HepG2 (cell line): Measurements from ENCODE around the gene PNP. TPM values are rescaled to one million over a fixed set of nuclear protein-coding genes. Genes with fewer than 3 reads are reported as not detected.
A peak's percentile ranks its signal among the peaks of the same experiment; 100 is the strongest.

Experiments used
- BORCS8-MEF2B ChIP-seq: sonication (generic); formaldehyde crosslinking; IDR thresholded peaks from 2 replicates; pipeline ENCODE4 v1.8.0; 2022; ENCODE audit warnings: mild to moderate bottlenecking, missing genetic modification reagents
- CREB1 ChIP-seq, 2 experiments: fragments of 450-650 bp in 1 of 2; IDR thresholded peaks; 2 replicates each; pipeline ENCODE4 v1.6.1; 2016 to 2017; ENCODE audit warnings: control low read depth in 1 of 2, mild to moderate bottlenecking in 1 of 2, missing compliant biosample characterization in 1 of 2, missing genetic modification characterization in 1 of 2
- HDAC2 ChIP-seq: sonication (generic); formaldehyde crosslinking; IDR thresholded peaks from 2 replicates; pipeline ENCODE4 v1.4.0; 2020; ENCODE audit warnings: missing genetic modification reagents
- HNRNPLL ChIP-seq: fragments of 200-400 bp; formaldehyde crosslinking; IDR thresholded peaks from 2 replicates; pipeline ENCODE4 v1.6.1; 2017; ENCODE audit warnings: mild to moderate bottlenecking, low read depth, low read length; ENCODE audit not compliant: poor library complexity, severe bottlenecking
- JUND ChIP-seq: sonication (generic); formaldehyde crosslinking; IDR thresholded peaks from 2 replicates; pipeline ENCODE4 v1.8.0; 2022; ENCODE audit warnings: mild to moderate bottlenecking, missing genetic modification reagents
- KLF11 ChIP-seq: IDR thresholded peaks from 2 replicates; pipeline ENCODE4 v1.6.1; 2016; ENCODE audit warnings: missing compliant biosample characterization
- RBM22 ChIP-seq: fragments of 200-400 bp; formaldehyde crosslinking; optimal IDR thresholded peaks from 2 replicates; pipeline ENCODE3; 2017; ENCODE audit warnings: mild to moderate bottlenecking, low read length, moderate library complexity
- ZBTB7B ChIP-seq: sonication (generic); formaldehyde crosslinking; IDR thresholded peaks from 2 replicates; pipeline ENCODE4 v1.4.0; 2020; ENCODE audit warnings: missing genetic modification reagents
- ZBTB8A ChIP-seq: sonication (generic); formaldehyde crosslinking; IDR thresholded peaks from 2 replicates; pipeline ENCODE4 v1.4.0; 2020; ENCODE audit warnings: mild to moderate bottlenecking, low read depth, missing genetic modification reagents, borderline replicate concordance
- ZFYVE20 ChIP-seq: sonication (generic); formaldehyde crosslinking; IDR thresholded peaks from 2 replicates; pipeline ENCODE4 v1.8.0; 2023; ENCODE audit warnings: low read depth, mild to moderate bottlenecking, moderate library complexity, missing genetic modification reagents, borderline replicate concordance
- ZNF138 ChIP-seq: sonication (generic); formaldehyde crosslinking; IDR thresholded peaks from 2 replicates; pipeline ENCODE4 v1.5.0; 2020; ENCODE audit warnings: mild to moderate bottlenecking, low read depth, missing genetic modification reagents
- ZNF143 ChIP-seq: sonication (generic); formaldehyde crosslinking; IDR thresholded peaks from 2 replicates; pipeline ENCODE4 v1.4.0; 2020; ENCODE audit warnings: missing genetic modification reagents
- ZNF543 ChIP-seq: sonication (generic); formaldehyde crosslinking; IDR thresholded peaks from 2 replicates; pipeline ENCODE4 v1.4.0; 2020; ENCODE audit warnings: mild to moderate bottlenecking, missing genetic modification reagents
- ZNF570 ChIP-seq: sonication (generic); formaldehyde crosslinking; IDR thresholded peaks from 2 replicates; pipeline ENCODE4 v1.4.0; 2020; ENCODE audit warnings: mild to moderate bottlenecking, missing genetic modification reagents, borderline replicate concordance
- polyA plus RNA-seq, 8 experiments: library from polyadenylated mRNA; depleted of rRNA in 3 of 8; stranded (reverse) in 7 of 8; unstranded in 1 of 8; fragments of >200 nt; fragmentation: Illumina TruSeq in 4 of 8; extraction: Trizol in 4 of 8; gene quantifications; 2 replicates each; pipeline versions ENCODE4 v1.2.1 to v1.2.3, GENCODE V29; 2011 to 2016; ENCODE audit warnings: low read depth in 4 of 8, missing spikeins in 1 of 8, mixed read lengths in 1 of 8; ENCODE audit not compliant: insufficient read depth in 1 of 8
- total RNA-seq, 5 experiments: library from RNA; depleted of rRNA; stranded (reverse); fragments of >200 nt; fragmentation: Illumina TruSeq; extraction: Trizol; gene quantifications; 2 replicates each; pipeline ENCODE4 v1.2.3, GENCODE V29; 2016; ENCODE audit warnings: low read depth in 1 of 5
- TF ChIP-seq, protein P1 (sequence below): conservative IDR thresholded peaks from 2 replicates; pipeline ENCODE4 v1.6.1; 2018; ENCODE audit warnings: missing genetic modification reagents
- TF ChIP-seq, protein P2 (sequence below): IDR thresholded peaks from 2 replicates; pipeline ENCODE4 v1.6.1; 2018; ENCODE audit warnings: missing genetic modification reagents, mild to moderate bottlenecking, missing compliant biosample characterization
- TF ChIP-seq, protein P3 (sequence below): fragments of 450-650 bp; IDR thresholded peaks from 2 replicates; pipeline ENCODE4 v1.6.1; 2017
- TF ChIP-seq, protein P4 (sequence below): sonication (generic); formaldehyde crosslinking; IDR thresholded peaks from 2 replicates; pipeline ENCODE4 v1.8.1; 2023; ENCODE audit warnings: mild to moderate bottlenecking, missing genetic modification reagents, borderline replicate concordance
- TF ChIP-seq, protein P5 (sequence below): sonication (generic); formaldehyde crosslinking; IDR thresholded peaks from 2 replicates; pipeline ENCODE4 v1.9.0; 2021; ENCODE audit warnings: missing genetic modification reagents, borderline replicate concordance
- TF ChIP-seq, protein P6 (sequence below): sonication (generic); formaldehyde crosslinking; IDR thresholded peaks from 2 replicates; pipeline ENCODE4 v1.5.1; 2020; ENCODE audit warnings: mild to moderate bottlenecking, missing genetic modification reagents, borderline replicate concordance

PNP gene
- total and polyA plus RNA-seq, 2 of the 13 experiments (the other 11 are each of a cell fraction or from before 2014, with no cell fraction given): 45.4 to 74.8 TPM

DNA sequence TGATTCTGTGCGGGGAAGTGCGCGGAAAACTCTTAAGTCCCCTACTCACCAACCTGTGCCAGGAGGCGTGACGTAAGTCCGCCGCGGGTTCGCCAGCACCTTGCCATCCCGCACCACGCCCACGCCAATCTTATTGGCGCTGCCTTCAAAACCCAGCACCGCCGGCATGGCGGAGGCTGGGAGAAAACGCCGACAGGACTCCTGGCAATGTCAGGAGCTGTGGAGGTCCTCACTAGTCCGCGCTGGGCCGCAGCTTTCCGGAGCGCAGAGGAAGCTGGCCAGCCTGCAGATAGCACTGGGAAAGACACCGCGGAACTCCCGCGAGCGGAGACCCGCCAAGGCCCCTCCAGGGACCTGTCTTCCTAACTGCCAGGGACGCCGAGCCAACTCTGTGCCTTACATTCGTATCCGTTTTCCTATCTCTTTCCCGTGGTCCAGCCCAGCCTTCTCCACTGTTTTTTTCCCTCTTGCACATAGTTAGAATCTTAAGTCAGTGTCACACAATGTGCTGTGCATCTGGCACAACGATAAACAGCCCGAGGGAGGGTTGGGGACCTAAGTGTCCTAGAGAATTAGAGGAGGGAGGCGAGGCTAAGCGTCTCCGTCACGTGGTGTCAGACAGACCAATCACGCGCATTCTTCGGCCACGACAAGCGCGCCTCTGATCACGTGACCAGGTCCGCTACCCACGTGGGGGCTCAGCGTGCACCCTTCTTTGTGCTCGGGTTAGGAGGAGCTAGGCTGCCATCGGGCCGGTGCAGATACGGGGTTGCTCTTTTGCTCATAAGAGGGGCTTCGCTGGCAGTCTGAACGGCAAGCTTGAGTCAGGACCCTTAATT is 14.5 kb upstream of the PNP start, which contains the start of the genes APEX1 and OSGEP (continued):
- TF ChIP-seq, protein P1, sequence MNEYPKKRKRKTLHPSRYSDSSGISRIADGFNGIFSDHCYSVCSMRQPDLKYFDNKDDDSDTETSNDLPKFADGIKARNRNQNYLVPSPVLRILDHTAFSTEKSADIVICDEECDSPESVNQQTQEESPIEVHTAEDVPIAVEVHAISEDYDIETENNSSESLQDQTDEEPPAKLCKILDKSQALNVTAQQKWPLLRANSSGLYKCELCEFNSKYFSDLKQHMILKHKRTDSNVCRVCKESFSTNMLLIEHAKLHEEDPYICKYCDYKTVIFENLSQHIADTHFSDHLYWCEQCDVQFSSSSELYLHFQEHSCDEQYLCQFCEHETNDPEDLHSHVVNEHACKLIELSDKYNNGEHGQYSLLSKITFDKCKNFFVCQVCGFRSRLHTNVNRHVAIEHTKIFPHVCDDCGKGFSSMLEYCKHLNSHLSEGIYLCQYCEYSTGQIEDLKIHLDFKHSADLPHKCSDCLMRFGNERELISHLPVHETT (CRISPR knock-in tag): peak; percentile 44; the same call in 1 of the 2 replicates
- TF ChIP-seq BORCS8-MEF2B (CRISPR knock-in tag) (peak; percentile 98), ZBTB7B (CRISPR knock-in tag) (peak; percentile 63), HNRNPLL (peak; percentile 85), ZNF138 (CRISPR knock-in tag) (no peak; the same call in 1 of the 2 replicates), JUND (peak; percentile 71), ZFYVE20 (CRISPR knock-in tag) (0 out of 2 replicates have a peak, but pooled peaks have one; percentile 26), RBM22 (peak; percentile 59), ZBTB8A (peak; percentile 86), ZNF143 (CRISPR knock-in tag) (peak; percentile 10; the same call in 1 of the 2 replicates), ZNF570 (CRISPR knock-in tag) (no peak; the same call in 1 of the 2 replicates), ZNF543 (CRISPR knock-in tag) (peak; percentile 93), CREB1 (IDR thresholded peaks at IDR 0.05) (peak; percentile 85), CREB1 (CRISPR knock-in tag; IDR thresholded peaks at IDR 0.05) (peak; percentile 89), HDAC2 (CRISPR knock-in tag) (peak; percentile 49; the same call in 1 of the 2 replicates), KLF11 (peak; percentile 85)
- TF ChIP-seq, protein P2, sequence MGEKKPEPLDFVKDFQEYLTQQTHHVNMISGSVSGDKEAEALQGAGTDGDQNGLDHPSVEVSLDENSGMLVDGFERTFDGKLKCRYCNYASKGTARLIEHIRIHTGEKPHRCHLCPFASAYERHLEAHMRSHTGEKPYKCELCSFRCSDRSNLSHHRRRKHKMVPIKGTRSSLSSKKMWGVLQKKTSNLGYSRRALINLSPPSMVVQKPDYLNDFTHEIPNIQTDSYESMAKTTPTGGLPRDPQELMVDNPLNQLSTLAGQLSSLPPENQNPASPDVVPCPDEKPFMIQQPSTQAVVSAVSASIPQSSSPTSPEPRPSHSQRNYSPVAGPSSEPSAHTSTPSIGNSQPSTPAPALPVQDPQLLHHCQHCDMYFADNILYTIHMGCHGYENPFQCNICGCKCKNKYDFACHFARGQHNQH (CRISPR knock-in tag): peak; percentile 63
- TF ChIP-seq, protein P3, sequence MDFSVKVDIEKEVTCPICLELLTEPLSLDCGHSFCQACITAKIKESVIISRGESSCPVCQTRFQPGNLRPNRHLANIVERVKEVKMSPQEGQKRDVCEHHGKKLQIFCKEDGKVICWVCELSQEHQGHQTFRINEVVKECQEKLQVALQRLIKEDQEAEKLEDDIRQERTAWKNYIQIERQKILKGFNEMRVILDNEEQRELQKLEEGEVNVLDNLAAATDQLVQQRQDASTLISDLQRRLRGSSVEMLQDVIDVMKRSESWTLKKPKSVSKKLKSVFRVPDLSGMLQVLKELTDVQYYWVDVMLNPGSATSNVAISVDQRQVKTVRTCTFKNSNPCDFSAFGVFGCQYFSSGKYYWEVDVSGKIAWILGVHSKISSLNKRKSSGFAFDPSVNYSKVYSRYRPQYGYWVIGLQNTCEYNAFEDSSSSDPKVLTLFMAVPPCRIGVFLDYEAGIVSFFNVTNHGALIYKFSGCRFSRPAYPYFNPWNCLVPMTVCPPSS: peak; percentile 95; the same call in 1 of the 2 replicates
- TF ChIP-seq, protein P4, sequence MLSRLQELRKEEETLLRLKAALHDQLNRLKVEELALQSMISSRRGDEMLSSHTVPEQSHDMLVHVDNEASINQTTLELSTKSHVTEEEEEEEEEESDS (CRISPR knock-in tag): peak; percentile 82; the same call in 1 of the 2 replicates
- TF ChIP-seq, protein P5, sequence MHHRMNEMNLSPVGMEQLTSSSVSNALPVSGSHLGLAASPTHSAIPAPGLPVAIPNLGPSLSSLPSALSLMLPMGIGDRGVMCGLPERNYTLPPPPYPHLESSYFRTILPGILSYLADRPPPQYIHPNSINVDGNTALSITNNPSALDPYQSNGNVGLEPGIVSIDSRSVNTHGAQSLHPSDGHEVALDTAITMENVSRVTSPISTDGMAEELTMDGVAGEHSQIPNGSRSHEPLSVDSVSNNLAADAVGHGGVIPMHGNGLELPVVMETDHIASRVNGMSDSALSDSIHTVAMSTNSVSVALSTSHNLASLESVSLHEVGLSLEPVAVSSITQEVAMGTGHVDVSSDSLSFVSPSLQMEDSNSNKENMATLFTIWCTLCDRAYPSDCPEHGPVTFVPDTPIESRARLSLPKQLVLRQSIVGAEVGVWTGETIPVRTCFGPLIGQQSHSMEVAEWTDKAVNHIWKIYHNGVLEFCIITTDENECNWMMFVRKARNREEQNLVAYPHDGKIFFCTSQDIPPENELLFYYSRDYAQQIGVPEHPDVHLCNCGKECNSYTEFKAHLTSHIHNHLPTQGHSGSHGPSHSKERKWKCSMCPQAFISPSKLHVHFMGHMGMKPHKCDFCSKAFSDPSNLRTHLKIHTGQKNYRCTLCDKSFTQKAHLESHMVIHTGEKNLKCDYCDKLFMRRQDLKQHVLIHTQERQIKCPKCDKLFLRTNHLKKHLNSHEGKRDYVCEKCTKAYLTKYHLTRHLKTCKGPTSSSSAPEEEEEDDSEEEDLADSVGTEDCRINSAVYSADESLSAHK: no peak; the same call in 1 of the 2 replicates
- TF ChIP-seq, protein P6, sequence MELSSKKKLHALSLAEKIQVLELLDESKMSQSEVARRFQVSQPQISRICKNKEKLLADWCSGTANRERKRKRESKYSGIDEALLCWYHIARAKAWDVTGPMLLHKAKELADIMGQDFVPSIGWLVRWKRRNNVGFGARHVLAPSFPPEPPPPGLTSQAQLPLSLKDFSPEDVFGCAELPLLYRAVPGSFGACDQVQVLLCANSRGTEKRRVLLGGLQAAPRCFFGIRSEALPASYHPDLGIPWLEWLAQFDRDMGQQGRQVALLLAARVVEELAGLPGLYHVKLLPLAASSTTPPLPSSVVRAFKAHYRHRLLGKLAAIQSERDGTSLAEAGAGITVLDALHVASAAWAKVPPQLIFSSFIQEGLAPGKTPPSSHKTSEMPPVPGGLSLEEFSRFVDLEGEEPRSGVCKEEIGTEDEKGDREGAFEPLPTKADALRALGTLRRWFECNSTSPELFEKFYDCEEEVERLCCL (CRISPR knock-in tag): no peak; the same call in 1 of the 2 replicates
